Gastroesophageal sphincter (tissue), 3 donors: Measurements from ENCODE around the gene ADD2.

Experiments used
- CTCF ChIP-seq, 4 experiments: fragments of 200-600 bp in 2 of 4; fragments of 450-650 bp in 2 of 4; sonication (generic) in 1 of 4; IDR thresholded peaks; one replicate each; pipeline ENCODE4 v1.5.1; 2017 to 2019; ENCODE audit warnings: antibody characterized with exemption in 4 of 4, mild to moderate bottlenecking in 2 of 4, moderate library complexity in 2 of 4
- EP300 ChIP-seq: sonication (generic); formaldehyde crosslinking; IDR thresholded peaks from one replicate; pipeline ENCODE4 v1.6.1; 2017; ENCODE audit warnings: antibody characterized with exemption, mild to moderate bottlenecking

- no peak for TF ChIP-seq EP300
- TF ChIP-seq CTCF (IDR thresholded peaks at IDR 0.05): no peak
These were observed 154.5 kb downstream of the ADD2 start for GRCh38 chr2:70613521-70613920.
